ENCODE measurements around the gene CCND2.

The CCND2 gene

GRCh38 chr12:4293299-4293965 is 19.9 kb downstream of the CCND2 start:
- no peak for DNase-seq

GRCh38 chr12:4293966-4294505 is 20.5 kb downstream of the CCND2 start:
- DNase-seq, result no peak

- no peak for DNase-seq
Observed at GRCh38 chr12:4296751-4297150, 23.2 kb downstream of the CCND2 start.

- no peak for DNase-seq
Observed at GRCh38 chr12:4297617-4298016, 24.1 kb downstream of the CCND2 start.

- DNase-seq, result no peak
Observed at GRCh38 chr12:4300883-4301282, 27.3 kb downstream of the CCND2 start.

- DNase-seq, result no peak
Observed at GRCh38 chr12:4301932-4302501, 28.5 kb downstream of the CCND2 start.

- no peak for DNase-seq
Observed at GRCh38 chr12:4302881-4303280, 29.3 kb downstream of the CCND2 start.

GRCh38 chr12:4303750-4304149 is 30.2 kb downstream of the CCND2 start:
- no peak for DNase-seq

GRCh38 chr12:4307593-4308333 is 34.2 kb downstream of the CCND2 start:
- DNase-seq, result peak; percentile 72

GRCh38 chr12:4308334-4308950 is 34.9 kb downstream of the CCND2 start:
- DNase-seq, result no peak

- no peak for DNase-seq
Observed at GRCh38 chr12:4311776-4312175, 38.2 kb downstream of the CCND2 start.

- DNase-seq, result no peak
Observed at GRCh38 chr12:4312251-4312650, 38.7 kb downstream of the CCND2 start.

GRCh38 chr12:4320497-4320852 is 46.9 kb downstream of the CCND2 start:
- DNase-seq, result no peak

GRCh38 chr12:4320853-4321701 is 47.5 kb downstream of the CCND2 start, which contains the start of gene TIGAR:
Gene TIGAR (plus strand): TSS chr12:4321213. CDS start chr12:4321272, 59 bp downstream.
- DNase-seq, result peak; percentile 96

GRCh38 chr12:4322726-4323125 is 49.2 kb downstream of the CCND2 start:
- no peak for DNase-seq
